Measurements from ENCODE around the gene SLC24A3.

SLC24A3 gene

GRCh38 chr20:19269737-19270340 is 57.4 kb downstream of the SLC24A3 start:
- no peak for DNase-seq (ENCODE audit: low read depth in 3 of 3, low spot score in 1 of 3)

- no peak for DNase-seq (ENCODE audit: low read depth in 3 of 3, low spot score in 1 of 3)
Observed at GRCh38 chr20:19271879-19272651, 59.6 kb downstream of the SLC24A3 start.

DNA sequence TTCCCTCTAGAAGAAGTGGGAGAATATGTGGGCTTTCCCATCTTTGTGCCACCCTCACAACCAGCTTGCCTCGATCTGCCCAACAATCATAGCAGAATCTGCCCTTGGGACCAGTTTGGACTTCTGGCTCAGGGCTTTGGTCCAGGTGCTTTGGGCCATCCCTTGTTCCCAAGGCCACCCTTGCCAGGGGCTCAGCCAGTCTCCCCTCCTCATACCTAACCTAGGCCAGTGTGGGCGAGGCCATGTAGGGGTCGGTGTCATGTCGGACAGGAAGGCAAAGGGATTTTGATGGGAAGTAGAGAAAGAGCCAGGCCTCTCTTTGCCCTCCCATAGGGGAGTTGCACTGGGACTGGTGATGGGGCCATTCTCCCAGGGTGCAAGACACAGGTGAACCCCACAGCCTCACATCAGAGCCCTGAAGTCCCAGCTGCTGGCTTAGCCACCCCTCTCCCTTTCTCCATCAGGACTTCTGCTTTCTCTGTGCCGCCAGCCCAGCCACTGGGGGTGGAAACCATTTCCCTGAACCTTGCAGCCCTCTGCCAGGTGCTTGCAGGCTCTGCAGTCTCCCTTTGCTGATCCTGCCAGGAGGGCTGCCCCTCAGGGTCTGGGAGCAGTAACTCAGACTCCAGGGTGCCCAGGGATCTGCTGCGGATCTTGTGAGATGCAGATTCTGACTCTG is 60.7 kb downstream of the SLC24A3 start:
- no peak for DNase-seq (ENCODE audit: low read depth in 3 of 3, low spot score in 1 of 3)

DNA sequence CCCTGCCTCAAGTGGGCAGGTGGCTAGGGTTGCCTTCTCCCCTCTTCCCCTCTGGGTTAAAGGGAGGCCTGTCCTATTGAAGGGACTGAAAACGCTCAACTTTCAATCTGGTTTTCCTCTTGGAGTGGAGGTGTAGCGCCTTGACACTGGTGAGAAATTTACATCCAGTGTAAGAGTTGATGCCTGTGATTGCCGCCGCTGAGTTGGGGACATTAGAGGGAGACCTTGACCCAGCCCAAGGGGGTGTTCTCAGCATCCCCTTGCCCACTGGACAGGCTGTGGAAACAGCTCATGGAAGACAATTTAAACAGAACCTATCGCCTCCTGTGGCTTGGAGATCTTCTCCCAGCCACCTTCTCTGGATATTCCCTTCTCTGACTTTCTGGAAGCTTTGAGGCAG is 61.6 kb downstream of the SLC24A3 start:
- DNase-seq (ENCODE audit: low read depth in 3 of 3, low spot score in 1 of 3), result no peak

GRCh38 chr20:19274412-19275015 is 62.1 kb downstream of the SLC24A3 start:
- DNase-seq (ENCODE audit: low read depth in 3 of 3, low spot score in 1 of 3), result no peak

DNA sequence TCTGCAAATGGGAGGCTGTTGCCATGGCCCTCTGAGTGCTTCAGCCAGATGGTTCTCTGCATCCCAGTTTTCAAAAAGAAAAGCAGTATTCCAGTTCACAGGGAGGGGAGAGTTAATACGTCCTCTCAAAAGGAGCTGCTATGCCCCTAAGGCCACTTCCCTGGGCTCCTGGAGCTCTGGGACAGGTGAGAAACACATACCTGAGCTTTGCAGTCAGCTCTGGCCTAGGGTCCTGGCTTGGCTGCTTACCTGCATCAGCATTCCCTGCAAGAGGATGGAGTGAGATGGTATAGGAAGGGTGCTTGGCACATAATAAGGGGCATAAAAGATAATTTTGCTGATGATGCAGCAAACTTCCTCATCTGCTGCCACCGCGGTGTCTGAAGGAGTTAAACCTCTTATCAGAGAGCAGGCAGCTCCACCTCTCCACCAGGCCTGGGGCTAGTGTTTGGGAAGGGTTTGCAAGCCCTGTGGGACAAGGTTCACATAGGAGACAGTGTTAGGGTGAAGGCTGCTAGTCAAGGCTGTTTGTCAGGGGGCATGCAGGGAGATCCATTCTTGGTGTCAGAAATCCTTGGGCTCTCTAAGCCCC is 62.7 kb downstream of the SLC24A3 start:
- no peak for DNase-seq (ENCODE audit: low read depth in 3 of 3, low spot score in 1 of 3)

DNA sequence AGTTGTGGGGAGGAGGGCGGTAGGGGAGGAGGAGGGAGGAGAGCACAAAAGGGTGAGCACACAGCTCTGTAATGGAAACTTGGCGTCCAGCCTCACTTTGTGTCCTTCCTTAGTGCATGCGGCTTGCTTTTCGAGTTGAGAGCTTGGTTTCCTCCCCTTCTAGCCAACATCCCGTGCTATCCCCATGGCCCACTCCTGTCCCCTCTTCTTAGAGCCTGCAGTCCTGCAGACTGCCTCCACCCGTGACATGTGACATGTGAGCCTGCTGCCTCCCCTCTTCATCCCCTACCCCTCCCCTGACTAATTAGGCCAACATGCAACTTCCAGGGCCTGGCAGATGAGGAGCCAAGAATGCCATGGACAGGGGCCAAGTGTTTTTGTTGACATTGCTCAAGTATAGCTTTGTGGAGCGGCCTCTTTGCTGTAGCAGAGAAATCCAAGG is 63.2 kb downstream of the SLC24A3 start:
- DNase-seq (ENCODE audit: low read depth in 3 of 3, low spot score in 1 of 3), result no peak

- DNase-seq (ENCODE audit: low read depth in 3 of 3, low spot score in 1 of 3), result no peak
Observed at GRCh38 chr20:19277381-19277780, 64.9 kb downstream of the SLC24A3 start.

- no peak for DNase-seq (ENCODE audit: low read depth in 3 of 3, low spot score in 1 of 3)
Observed at GRCh38 chr20:19283490-19284025, 71.1 kb downstream of the SLC24A3 start.

- DNase-seq (ENCODE audit: low read depth in 3 of 3, low spot score in 1 of 3), result no peak
Observed at GRCh38 chr20:19284400-19285178, 72.1 kb downstream of the SLC24A3 start.

GRCh38 chr20:19285436-19285835 is 73.0 kb downstream of the SLC24A3 start:
- no peak for DNase-seq (ENCODE audit: low read depth in 3 of 3, low spot score in 1 of 3)

GRCh38 chr20:19288061-19288460 is 75.6 kb downstream of the SLC24A3 start:
- DNase-seq (ENCODE audit: low read depth in 3 of 3, low spot score in 1 of 3), result no peak

DNA sequence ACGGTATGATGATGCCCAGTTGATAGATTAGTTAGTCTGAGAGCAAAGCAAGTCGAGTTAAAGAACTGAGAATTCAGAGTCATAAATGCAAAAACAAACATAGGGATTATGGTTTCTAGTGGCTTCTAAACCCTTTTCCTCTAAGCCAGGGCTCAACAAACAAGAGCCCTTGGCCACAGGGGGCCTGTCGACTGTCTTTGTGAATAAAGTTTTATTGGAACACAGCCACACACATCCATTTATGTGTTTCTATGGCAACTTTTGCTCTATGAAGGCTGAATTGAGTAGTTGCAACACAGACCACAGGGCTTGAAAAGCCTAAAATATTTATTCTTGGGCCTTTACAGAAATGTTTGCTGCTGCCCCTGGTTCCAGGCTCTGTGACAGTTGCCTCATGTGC is 76.2 kb downstream of the SLC24A3 start:
- no peak for DNase-seq (ENCODE audit: low read depth in 3 of 3, low spot score in 1 of 3)

GRCh38 chr20:19289451-19289850 is 77.0 kb downstream of the SLC24A3 start:
- DNase-seq (ENCODE audit: low read depth in 3 of 3, low spot score in 1 of 3), result no peak

- no peak for DNase-seq (ENCODE audit: low read depth in 3 of 3, low spot score in 1 of 3)
Observed at GRCh38 chr20:19291024-19291817, 78.8 kb downstream of the SLC24A3 start.

- no peak for DNase-seq (ENCODE audit: low read depth in 3 of 3, low spot score in 1 of 3)
Observed at GRCh38 chr20:19291818-19292132, 79.3 kb downstream of the SLC24A3 start.

DNA sequence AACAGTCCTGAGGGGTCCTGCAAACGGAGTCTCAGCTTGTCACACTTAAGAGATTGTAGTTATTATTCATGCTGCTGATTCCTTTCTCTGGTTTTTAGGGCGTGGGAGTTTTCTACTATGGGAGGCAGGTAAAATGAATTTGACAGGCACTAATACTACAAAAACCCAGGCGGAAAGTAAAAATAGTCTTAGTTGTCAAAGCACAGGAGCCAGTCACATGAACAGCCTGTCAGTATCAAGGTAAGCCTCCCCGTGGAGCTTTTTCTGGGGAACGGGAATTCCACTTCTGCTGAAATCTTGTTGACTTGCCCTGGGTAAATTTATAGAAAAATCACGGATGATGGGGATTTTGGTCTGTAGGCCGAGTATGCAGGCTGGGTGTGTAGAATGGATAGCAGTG is 79.8 kb downstream of the SLC24A3 start:
- no peak for DNase-seq (ENCODE audit: low read depth in 3 of 3, low spot score in 1 of 3)

DNA sequence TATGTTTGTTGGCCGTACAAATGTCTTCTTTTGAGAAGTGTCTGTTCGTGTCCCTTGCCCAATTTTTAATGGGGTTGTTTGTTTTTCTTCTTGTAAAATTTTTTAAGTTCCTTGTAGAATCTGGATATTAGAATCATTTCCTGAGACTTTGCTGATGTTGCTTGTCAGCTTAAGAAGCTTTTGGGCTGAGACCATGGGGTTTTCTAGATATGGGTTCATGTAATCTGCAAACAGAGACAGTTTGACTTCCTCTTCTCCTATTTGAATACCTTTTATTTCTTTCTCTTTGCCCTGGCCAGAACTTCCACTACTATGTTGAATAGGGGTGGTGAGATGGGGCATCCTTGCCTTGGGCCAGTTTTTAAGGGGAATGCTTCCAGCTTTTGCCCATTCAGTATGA is 82.6 kb downstream of the SLC24A3 start:
- no peak for DNase-seq (ENCODE audit: low read depth in 3 of 3, low spot score in 1 of 3)

DNA sequence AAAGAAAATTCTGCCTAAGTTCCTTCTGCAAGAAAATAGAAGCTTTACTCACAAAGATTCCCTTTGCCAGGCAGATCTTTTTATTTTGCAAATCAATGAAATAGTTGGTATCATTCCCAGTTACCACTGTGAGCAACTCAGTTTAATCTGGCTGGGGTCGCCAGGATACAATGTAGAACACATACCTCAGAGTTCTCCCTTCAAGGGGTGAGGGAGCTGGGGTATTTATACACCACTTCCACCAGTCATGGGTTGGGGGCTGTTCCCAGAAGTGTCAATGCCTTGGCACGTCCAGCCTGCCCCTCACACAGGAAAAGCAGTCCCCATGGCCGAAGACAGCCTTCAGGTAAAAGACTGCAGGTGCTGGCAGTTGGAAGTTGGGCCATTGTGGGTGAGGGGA is 86.2 kb downstream of the SLC24A3 start:
- DNase-seq (ENCODE audit: low read depth in 3 of 3, low spot score in 1 of 3), result no peak

- no peak for DNase-seq (ENCODE audit: low read depth in 3 of 3, low spot score in 1 of 3)
Observed at GRCh38 chr20:19300395-19300794, 88.0 kb downstream of the SLC24A3 start.
